Iris pigment epithelial cell (primary cell): Measurements from ENCODE around the gene MXD4.
A peak's percentile ranks its signal among the peaks of the same experiment; 100 is the strongest.
"Not testable (repeated sequence)": the region's sequence is repeated elsewhere in the genome, so short reads cannot be mapped to it uniquely, and the experiment has no call there.

Experiments
- DNase-seq: peaks from one replicate; pipeline ENCODE4 v3.0.0-alpha.2; 2011; ENCODE audit warnings: low read depth

The MXD4 gene

GRCh38 chr4:2219233-2219760, 42.6 kb downstream of the MXD4 start:
- no peak for DNase-seq

GRCh38 chr4:2218436-2218835, 43.5 kb downstream of the MXD4 start:
- no peak for DNase-seq

GRCh38 chr4:2217726-2218125, 44.2 kb downstream of the MXD4 start:
- peak; percentile 38 for DNase-seq

- no peak for DNase-seq
Measured at GRCh38 chr4:2212831-2213230, 49.1 kb downstream of the MXD4 start.

GRCh38 chr4:2202789-2203188, 59.1 kb downstream of the MXD4 start:
- not testable (repeated sequence) for DNase-seq
